Activated CD8-positive, alpha-beta T cell treated with anti-CD3 and anti-CD28 coated beads for 36 hours (primary cell): Measurements from ENCODE around the gene SLC8A1. TPM values are rescaled to one million over a fixed set of nuclear protein-coding genes. Genes with fewer than 3 reads are reported as not detected.

ENCODE experiments used
- ATAC-seq: fragments of 200-7000 bp; cut with Tn5 transposase; one replicate; pipeline ENCODE4 v1.10.0; 2021; ENCODE audit warnings: mild to moderate bottlenecking, moderate library complexity
- CTCF ChIA-PET: fragments of 350-600 bp; sonication (Branson Sonifier 250); formaldehyde crosslinking; loops from one replicate; lab custom pipeline; 2021; ENCODE audit warnings: antibody characterized with exemption; lab: Charles Lee
- POLR2A ChIA-PET: fragments of 350-600 bp; sonication (Branson Sonifier 250); formaldehyde crosslinking; loops from one replicate; lab custom pipeline; 2021; ENCODE audit warnings: antibody characterized with exemption; lab: Charles Lee
- DNase-seq: peaks from one replicate; pipeline ENCODE4 v3.0.0-alpha.2; 2020
- H3K27ac Mint-ChIP-seq: one replicate; pipeline ENCODE4 v1.8.0; 2021; ENCODE audit warnings: mild to moderate bottlenecking, mixed read lengths
- H3K27me3 Mint-ChIP-seq: one replicate; pipeline ENCODE4 v1.8.0; 2021; ENCODE audit warnings: mixed read lengths
- H3K36me3 Mint-ChIP-seq: one replicate; pipeline ENCODE4 v1.8.0; 2021; ENCODE audit warnings: low read depth, mixed read lengths
- H3K4me1 Mint-ChIP-seq: one replicate; pipeline ENCODE4 v1.8.0; 2021; ENCODE audit warnings: low read depth, mixed read lengths
- H3K4me3 Mint-ChIP-seq: one replicate; pipeline ENCODE4 v1.8.0; 2021; ENCODE audit warnings: mild to moderate bottlenecking, moderate library complexity, mixed read lengths
- H3K9me3 Mint-ChIP-seq: one replicate; pipeline ENCODE4 v1.8.0; 2021; ENCODE audit warnings: mixed read lengths
- intact Hi-C: fragments of 100-400 bp; cut with micrococcal nuclease; formaldehyde crosslinking; loops from one replicate; pipeline ENCODE4 v1.10.0; 2022
- total RNA-seq, 2 experiments: library from RNA; stranded (reverse); gene quantifications; one replicate each; pipeline ENCODE4 v1.2.3, GENCODE V29; 2021
- TF ChIP-seq, protein P1 (sequence below): fragments of 200-600 bp; IDR thresholded peaks from one replicate; pipeline ENCODE4 v1.8.0; 2022; ENCODE audit warnings: antibody characterized with exemption, mild to moderate bottlenecking

Gene SLC8A1
- total RNA-seq, 2 experiments from 2014 or later, result 0.23 to 0.34 TPM

DNA sequence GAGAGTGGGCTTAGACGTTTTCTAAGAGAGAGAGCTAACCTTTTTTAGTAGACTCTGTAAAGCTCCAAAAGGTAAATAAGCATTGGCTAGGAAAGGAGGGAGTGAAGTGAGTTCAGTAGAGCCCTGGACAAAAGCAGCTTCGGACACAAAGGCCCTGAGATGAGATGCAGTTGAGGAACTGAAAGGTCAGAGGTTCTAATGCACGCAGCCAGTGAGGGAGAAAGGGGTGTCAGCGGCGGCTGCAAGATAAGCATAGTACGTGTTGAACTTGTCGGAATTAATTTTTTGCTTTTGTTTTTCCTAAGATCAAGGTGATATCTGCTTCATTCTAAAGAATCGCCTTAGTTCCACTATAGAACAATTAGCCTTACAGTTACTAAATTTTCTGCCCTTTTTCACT lies 11.2 kb upstream of the SLC8A1 start:
- no peaks in the 10 kb centered on the region for H3K36me3 Mint-ChIP-seq
- H3K4me1 Mint-ChIP-seq, result no peaks in the 10 kb centered on the region
- H3K9me3 Mint-ChIP-seq, result no peaks in the 10 kb centered on the region
- ChIA-PET CTCF (no interaction called here), POLR2A (no interaction called here)
- ATAC-seq (no peak), DNase-seq (no peak)
- intact Hi-C loops, result no loop called here
- TF ChIP-seq, protein P1, sequence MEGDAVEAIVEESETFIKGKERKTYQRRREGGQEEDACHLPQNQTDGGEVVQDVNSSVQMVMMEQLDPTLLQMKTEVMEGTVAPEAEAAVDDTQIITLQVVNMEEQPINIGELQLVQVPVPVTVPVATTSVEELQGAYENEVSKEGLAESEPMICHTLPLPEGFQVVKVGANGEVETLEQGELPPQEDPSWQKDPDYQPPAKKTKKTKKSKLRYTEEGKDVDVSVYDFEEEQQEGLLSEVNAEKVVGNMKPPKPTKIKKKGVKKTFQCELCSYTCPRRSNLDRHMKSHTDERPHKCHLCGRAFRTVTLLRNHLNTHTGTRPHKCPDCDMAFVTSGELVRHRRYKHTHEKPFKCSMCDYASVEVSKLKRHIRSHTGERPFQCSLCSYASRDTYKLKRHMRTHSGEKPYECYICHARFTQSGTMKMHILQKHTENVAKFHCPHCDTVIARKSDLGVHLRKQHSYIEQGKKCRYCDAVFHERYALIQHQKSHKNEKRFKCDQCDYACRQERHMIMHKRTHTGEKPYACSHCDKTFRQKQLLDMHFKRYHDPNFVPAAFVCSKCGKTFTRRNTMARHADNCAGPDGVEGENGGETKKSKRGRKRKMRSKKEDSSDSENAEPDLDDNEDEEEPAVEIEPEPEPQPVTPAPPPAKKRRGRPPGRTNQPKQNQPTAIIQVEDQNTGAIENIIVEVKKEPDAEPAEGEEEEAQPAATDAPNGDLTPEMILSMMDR, result no peak
- H3K27me3 Mint-ChIP-seq, result no peaks in the 10 kb centered on the region
- no peak overlapping the region for H3K27ac Mint-ChIP-seq
- H3K4me3 Mint-ChIP-seq, result no peak overlapping the region

- Mint-ChIP-seq H3K9me3 (no peaks in the 10 kb centered on the region), H3K27ac (no peak overlapping the region), H3K4me3 (no peak overlapping the region), H3K4me1 (no peaks in the 10 kb centered on the region), H3K27me3 (no peaks in the 10 kb centered on the region), H3K36me3 (no peaks in the 10 kb centered on the region)
- no peak for ATAC-seq
- CTCF ChIA-PET, result no interaction called here
- TF ChIP-seq, protein P1, result no peak
- intact Hi-C loops, result loop anchor here (10.0 kb wide), 1 partner anchor 544 kb away; no protein-coding TSS in a partner anchor
- POLR2A ChIA-PET, result no interaction called here
- no peak for DNase-seq
Measured at GRCh38 chr2:40458271-40458794, 6.4 kb upstream of the SLC8A1 start.

GRCh38 chr2:40457837-40458236 lies 5.9 kb upstream of the SLC8A1 start:
- TF ChIP-seq, protein P1, result no peak
- intact Hi-C loops, result loop anchor here (10.0 kb wide), 1 partner anchor 543 kb away; no protein-coding TSS in a partner anchor
- Mint-ChIP-seq H3K36me3 (no peaks in the 10 kb centered on the region), H3K4me1 (no peaks in the 10 kb centered on the region), H3K4me3 (no peak overlapping the region), H3K27ac (no peak overlapping the region), H3K27me3 (peaks cover 4% of the 10 kb centered on the region), H3K9me3 (no peaks in the 10 kb centered on the region)
- ATAC-seq, result no peak
- POLR2A ChIA-PET, result no interaction called here
- DNase-seq, result no peak
- CTCF ChIA-PET, result no interaction called here

- peaks cover 2% of the 10 kb centered on the region for H3K4me1 Mint-ChIP-seq
- ChIA-PET CTCF (no interaction called here), POLR2A (no interaction called here)
- ATAC-seq (no peak), DNase-seq (no peak)
- no peak overlapping the region for H3K4me3 Mint-ChIP-seq
- H3K9me3 Mint-ChIP-seq, result no peaks in the 10 kb centered on the region
- H3K36me3 Mint-ChIP-seq, result no peaks in the 10 kb centered on the region
- TF ChIP-seq, protein P1, result no peak
- no peak overlapping the region for H3K27ac Mint-ChIP-seq
- peaks cover 8% of the 10 kb centered on the region for H3K27me3 Mint-ChIP-seq
- intact Hi-C loops, result loop anchor here (10.0 kb wide), 1 partner anchor 543 kb away; no protein-coding TSS in a partner anchor
Measured at GRCh38 chr2:40457366-40457765, 5.5 kb upstream of the SLC8A1 start.

DNA sequence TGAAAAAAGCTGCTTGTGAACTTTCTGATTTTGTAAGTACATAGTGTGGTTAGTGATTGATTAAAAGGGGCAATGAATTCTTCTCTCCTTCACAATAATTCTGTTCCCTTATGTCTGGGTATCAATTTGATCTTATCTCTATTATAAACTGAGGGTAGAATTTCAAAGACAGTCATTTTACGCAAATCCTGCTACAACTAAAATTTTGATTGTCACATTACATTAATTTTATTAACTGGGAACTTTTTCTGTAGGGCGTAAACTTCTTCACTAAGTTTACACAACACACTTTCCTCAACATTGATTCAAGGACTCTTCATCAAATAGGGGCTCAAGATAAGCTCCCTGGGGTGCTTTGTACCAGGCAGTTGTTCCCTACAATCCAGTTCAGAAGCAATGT lies 5.0 kb upstream of the SLC8A1 start:
- H3K27ac Mint-ChIP-seq, result no peak overlapping the region
- H3K9me3 Mint-ChIP-seq, result no peaks in the 10 kb centered on the region
- intact Hi-C loops, result loop anchor here (10.0 kb wide), 1 partner anchor 542 kb away; no protein-coding TSS in a partner anchor
- DNase-seq, result no peak
- no peak for ATAC-seq
- CTCF ChIA-PET, result no interaction called here
- TF ChIP-seq, protein P1, result no peak
- H3K36me3 Mint-ChIP-seq, result no peaks in the 10 kb centered on the region
- peaks cover 3% of the 10 kb centered on the region for H3K4me1 Mint-ChIP-seq
- POLR2A ChIA-PET, result no interaction called here
- peaks cover 10% of the 10 kb centered on the region for H3K27me3 Mint-ChIP-seq
- no peak overlapping the region for H3K4me3 Mint-ChIP-seq
